Stimulated activated CD8-positive, alpha-beta memory T cell treated with anti-CD3 and anti-CD28 coated beads, Interleukin-12 subunit alpha, Interleukin-12 subunit beta, amount 100 ng/mL, for 1 hour (primary cell): ENCODE data around the gene CMPK1.

Experiments
- DNase-seq: peaks from one replicate; pipeline ENCODE4 v3.0.0-alpha.2; 2020; ENCODE audit warnings: low read depth

CMPK1 gene

DNA sequence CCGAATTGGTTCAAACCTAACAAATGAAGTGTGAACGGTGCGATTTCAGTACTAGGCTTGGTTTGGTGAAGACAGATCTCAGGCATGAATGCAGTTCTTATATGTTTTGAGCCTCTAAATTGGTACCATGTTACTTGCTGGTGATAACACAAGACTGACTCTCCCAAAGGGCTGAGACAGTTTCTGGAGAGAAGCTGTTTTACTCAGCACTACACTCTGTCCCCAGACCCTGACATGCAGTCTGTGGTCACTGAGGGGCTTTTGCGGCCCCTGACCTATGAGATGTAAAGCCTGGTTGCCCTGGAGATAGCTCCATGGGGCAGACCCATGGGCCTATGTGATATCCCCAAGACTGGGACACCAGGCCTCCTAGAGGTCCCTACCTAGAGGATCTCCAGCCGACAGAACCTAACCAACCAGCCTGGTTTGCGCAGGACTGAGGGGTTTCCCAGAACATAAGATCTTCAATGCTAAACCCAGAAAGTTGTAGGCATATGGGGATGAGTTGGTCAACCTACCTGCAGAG is 63.1 kb downstream of the CMPK1 start:
- no peak for DNase-seq

DNA sequence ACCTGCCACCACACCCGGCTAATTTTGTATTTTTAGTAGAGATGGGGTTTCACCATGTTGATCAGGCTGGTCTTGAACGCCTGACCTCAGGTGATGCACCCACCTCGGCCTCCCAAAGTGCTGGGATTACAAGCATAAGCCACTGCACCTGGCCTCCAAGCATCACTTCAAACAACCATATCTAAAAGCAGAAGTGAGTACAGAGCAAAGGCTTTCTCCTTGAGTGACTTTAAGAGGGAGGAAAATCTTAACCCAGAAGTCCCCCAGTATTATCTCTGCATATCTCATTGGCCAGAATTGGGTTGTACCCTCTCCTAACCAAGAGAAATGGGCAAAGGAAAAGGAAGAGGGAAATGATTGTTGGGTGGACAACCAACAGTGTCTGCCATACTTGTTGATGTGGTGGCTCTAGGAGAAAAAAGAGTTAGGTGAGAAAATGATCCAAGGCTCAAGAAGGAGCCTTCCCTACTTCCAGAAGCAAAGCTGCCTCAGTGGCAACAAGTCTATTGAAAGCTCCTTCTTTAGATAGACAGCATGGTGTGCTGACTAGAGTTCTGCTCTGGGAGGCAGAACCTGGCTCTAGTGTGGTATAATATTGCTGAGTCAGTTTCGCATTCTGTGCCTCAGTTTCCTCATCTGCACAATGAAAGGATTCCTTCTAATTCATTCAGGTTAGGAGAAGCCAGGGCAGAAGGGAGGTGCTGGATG is 65.7 kb downstream of the CMPK1 start:
- DNase-seq: no peak

- DNase-seq: no peak
These were observed 66.2 kb downstream of the CMPK1 start for GRCh38 chr1:47399846-47400155.

DNA sequence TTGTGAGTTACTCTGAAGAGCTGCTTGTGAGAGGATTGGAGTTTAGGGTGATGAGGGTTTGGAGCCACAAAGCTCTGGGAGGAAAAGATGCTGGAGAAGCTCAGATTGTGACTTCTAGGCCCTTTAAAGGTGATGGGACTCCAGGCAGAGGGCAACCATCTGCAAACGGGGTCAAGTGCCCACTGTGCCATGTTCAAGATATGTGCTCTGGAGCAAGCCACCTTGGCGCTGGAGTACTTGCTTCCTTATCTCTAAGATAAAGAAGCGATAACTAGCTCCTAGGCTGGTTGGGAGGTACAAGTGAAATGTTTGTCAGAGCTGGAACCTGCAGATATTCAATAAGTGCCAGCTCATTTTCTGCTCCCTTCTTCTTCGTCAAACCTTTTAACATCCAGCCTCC is 68.2 kb downstream of the CMPK1 start:
- no peak for DNase-seq

- DNase-seq: no peak
These were observed 69.0 kb downstream of the CMPK1 start for GRCh38 chr1:47402591-47402990.

DNA sequence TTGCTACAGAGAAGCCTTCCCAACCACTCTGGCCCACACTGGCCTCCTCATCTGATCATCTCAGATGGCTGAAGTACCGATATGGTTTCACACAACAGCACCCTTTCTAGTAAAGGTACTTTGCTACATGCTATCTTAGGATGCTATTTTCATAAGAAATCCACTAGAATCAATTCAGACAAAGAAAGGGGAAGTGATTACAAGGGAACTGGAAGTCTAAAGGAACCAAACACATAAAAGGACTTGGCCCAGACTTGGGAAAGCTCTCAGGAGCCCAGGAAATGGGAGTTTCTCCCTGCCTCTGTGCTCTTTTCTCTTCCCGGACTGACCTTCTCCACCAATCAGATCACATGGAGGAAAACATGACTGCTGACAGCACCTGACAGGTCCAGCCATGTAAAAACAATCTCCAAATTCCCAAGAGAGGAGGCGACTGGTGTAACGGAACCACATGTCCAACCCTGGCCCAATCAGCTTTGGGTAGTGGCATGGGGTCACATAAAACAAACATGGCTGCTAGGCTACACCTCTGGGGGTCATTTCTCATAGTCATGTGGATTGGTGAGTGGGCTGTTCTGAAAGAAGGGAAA is 69.8 kb downstream of the CMPK1 start:
- no peak for DNase-seq

- no peak for DNase-seq
These were observed 72.1 kb downstream of the CMPK1 start for GRCh38 chr1:47405697-47406096.

GRCh38 chr1:47406966-47407365 is 73.4 kb downstream of the CMPK1 start:
- no peak for DNase-seq

DNA sequence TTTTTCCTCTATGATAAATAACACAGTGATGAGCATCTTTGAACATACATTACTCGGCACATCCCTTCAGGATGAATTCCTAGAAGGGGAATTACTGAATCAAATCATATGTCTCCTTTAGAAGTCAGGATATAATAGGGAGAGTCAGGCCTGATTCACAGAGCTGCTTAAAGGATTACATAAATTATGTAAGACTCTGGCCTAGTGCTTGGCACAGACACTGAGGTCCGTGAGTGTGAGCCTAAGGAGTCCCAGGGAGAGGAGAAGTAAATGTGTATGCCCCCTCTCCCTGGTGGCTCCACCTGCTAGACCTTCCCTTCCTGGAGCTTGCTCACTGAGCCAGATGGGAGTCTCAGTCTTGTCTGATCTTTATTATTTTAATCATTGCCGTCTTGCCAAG is 73.9 kb downstream of the CMPK1 start:
- no peak for DNase-seq

GRCh38 chr1:47409311-47410067 is 75.9 kb downstream of the CMPK1 start:
- DNase-seq: no peak

DNA sequence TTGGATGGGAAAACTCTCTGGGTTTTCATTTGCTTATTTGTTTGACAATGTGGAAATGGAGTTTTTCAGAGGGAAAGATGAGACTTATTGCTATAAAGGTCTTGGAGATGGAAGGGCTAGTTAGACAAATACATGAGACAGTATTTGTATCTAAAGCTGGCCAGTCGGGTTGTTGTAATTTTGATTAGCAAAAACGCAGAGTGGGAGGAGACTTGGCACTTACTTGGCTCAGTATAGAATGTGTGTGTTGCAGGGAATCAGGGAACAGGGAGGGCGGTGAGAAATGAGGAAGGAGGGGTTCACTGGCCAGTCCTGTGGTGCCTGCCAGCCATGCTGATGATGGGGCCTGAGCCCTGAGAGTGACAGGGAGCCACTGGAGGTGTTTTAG is 76.5 kb downstream of the CMPK1 start:
- no peak for DNase-seq

- no peak for DNase-seq
These were observed 77.8 kb downstream of the CMPK1 start for GRCh38 chr1:47411436-47411835.

DNA sequence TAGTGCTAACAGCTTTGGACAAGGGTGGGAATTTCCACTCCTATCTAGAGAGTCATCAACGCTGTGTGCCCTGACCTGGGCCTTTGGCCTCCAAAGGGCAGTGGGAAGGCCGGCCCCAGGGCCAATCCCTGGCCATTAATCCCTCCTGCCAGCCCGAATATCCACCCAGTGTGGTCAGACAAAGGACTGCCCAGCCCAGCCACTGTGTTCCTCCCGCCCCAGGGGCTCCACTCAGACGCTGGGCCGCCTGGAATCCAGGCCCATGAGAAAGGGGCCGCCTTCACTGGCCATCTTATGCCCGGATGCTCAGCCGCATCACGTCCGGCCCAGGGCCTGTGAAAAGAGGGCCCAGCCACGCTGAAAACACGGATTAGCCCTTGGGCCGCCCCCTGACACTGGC is 78.8 kb downstream of the CMPK1 start:
- DNase-seq: no peak

DNA sequence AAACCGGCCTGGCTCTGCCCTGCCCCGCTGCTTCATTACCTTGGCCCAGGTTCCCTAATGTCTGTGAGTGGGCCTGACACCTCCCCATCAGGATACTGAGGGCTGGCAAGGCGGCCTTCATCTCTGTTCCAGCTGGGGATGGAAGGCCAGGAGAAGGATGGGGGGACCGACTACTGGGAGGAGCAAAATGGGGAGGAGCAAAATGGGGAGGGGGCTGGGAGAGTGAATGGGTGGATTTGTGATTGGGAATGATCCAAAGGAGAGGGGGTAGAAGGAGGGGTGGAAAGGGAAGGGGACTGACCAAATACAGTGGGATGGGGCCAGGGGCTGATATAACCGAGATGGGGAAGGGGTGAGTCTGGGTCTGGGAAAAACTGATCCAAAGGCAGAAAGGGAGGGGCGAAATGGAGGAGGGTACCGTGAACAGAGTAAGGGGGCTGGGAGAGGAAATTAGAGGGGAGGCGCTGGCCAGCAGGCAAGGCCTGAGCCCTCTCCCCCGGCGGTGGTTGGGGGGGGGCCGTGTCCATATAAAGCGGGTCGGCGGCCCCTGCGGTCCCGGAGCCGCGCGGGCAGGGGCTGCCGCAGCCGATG is 82.2 kb downstream of the CMPK1 start, which contains the start of gene FOXE3:
Gene FOXE3, plus strand, starts transcription at position 558 of the 591 bp plus-strand sequence. Its CDS starts 31 bp downstream, at position 589.
- DNase-seq: no peak

GRCh38 chr1:47416319-47417169 is 83.0 kb downstream of the CMPK1 start:
- DNase-seq: no peak

- no peak for DNase-seq
These were observed 83.8 kb downstream of the CMPK1 start for GRCh38 chr1:47417170-47418044.

DNA sequence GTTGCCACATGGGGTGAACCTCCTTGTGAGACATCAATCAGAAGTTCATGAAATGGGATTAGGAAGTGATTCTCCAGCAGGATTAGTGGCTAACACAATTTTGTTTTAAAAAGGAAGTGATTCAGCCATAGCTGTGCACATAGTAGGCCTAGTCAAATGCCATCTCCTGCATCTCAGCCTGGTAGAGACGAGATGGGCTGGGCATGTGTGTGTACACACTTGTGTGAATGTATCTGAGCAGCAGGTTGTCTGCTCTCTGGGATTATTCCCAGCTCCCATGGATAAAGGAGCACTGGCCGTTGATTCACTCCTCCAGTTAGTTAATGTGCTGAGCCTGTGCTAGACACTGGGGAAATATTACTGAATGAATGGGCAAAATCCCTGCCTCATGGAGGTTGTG is 84.5 kb downstream of the CMPK1 start:
- no peak for DNase-seq

GRCh38 chr1:47418681-47419325 is 85.2 kb downstream of the CMPK1 start:
- no peak for DNase-seq

DNA sequence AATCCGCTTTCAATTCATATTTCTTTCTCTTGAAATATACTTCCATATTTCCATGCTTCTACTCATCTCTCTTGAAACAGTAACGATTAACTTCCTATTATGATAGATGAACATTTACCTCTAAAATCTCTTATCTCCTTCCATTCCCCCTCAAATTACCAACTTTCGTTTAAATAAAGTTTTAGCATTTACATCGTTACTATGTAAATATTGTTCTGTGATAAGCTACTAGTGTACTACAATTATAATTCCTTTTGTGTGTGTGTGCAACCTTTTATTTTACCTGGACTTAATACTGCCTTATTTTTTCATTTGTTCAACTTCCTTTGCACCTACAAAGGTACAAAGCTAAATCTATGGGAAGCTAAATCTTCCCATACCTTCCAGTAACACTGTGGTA is 87.0 kb downstream of the CMPK1 start:
- DNase-seq: no peak

GRCh38 chr1:47423872-47424271 is 90.3 kb downstream of the CMPK1 start:
- DNase-seq: no peak
